ENCODE data around the gene PRICKLE2. TPM values are rescaled to one million over a fixed set of nuclear protein-coding genes. Genes with fewer than 3 reads are reported as not detected.

PRICKLE2 gene
- total RNA-seq, 1 experiment from 2014 or later: 5.6 TPM

DNA sequence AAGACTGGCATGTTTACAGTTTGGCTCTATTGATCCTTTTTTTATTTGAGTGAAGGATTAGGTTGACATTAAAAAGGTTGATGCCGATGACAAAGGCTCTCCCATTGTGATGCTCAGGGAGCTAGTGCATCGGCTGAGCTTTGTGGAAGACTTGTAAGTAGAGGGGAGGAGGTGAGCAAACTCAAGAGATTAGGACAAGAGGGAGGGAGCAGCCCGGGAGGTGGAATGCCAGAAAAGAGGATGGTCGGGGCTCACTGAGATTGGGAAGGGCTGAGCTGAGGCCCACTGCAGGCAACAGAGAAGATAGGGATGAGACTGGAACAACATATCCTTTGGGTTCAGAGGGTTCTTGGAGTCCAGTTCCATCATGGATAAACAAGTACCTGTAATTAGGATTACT lies 175.4 kb downstream of the PRICKLE2 start:
- H3K4me3 Mint-ChIP-seq: no peak overlapping the region
- DNase-seq (ENCODE audit: low spot score) (peak; percentile 27), ATAC-seq (peak; percentile 90)
- H3K27ac Mint-ChIP-seq: no peak overlapping the region
- TF ChIP-seq IRF2 (CRISPR knock-in tag; IDR thresholded peaks at IDR 0.05; ENCODE audit: borderline replicate concordance, low read depth) (no peak), ZNF138 (CRISPR knock-in tag; conservative IDR thresholded peaks at IDR 0.05) (no peak), KAT7 (CRISPR knock-in tag; IDR thresholded peaks at IDR 0.05; ENCODE audit: borderline replicate concordance) (no peak), ERG (CRISPR knock-in tag; IDR thresholded peaks at IDR 0.05) (no peak), JAZF1 (CRISPR knock-in tag; IDR thresholded peaks at IDR 0.05) (no peak), CBFB (CRISPR knock-in tag; IDR thresholded peaks at IDR 0.05; ENCODE audit: low read depth) (no peak), TCF7 (CRISPR knock-in tag; IDR thresholded peaks at IDR 0.05; ENCODE audit: low read depth) (no peak), RELA (CRISPR knock-in tag; IDR thresholded peaks at IDR 0.05; ENCODE audit: borderline replicate concordance) (no peak)
- TF ChIP-seq, protein P1, sequence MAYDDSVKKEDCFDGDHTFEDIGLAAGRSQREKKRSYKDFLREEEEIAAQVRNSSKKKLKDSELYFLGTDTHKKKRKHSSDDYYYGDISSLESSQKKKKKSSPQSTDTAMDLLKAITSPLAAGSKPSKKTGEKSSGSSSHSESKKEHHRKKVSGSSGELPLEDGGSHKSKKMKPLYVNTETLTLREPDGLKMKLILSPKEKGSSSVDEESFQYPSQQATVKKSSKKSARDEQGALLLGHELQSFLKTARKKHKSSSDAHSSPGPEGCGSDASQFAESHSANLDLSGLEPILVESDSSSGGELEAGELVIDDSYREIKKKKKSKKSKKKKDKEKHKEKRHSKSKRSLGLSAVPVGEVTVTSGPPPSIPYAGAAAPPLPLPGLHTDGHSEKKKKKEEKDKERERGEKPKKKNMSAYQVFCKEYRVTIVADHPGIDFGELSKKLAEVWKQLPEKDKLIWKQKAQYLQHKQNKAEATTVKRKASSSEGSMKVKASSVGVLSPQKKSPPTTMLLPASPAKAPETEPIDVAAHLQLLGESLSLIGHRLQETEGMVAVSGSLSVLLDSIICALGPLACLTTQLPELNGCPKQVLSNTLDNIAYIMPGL (CRISPR knock-in tag; IDR thresholded peaks at IDR 0.05): no peak
- TF ChIP-seq, protein P2, sequence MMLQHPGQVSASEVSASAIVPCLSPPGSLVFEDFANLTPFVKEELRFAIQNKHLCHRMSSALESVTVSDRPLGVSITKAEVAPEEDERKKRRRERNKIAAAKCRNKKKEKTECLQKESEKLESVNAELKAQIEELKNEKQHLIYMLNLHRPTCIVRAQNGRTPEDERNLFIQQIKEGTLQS (CRISPR knock-in tag; conservative IDR thresholded peaks at IDR 0.05): no peak
- TF ChIP-seq, protein P3, sequence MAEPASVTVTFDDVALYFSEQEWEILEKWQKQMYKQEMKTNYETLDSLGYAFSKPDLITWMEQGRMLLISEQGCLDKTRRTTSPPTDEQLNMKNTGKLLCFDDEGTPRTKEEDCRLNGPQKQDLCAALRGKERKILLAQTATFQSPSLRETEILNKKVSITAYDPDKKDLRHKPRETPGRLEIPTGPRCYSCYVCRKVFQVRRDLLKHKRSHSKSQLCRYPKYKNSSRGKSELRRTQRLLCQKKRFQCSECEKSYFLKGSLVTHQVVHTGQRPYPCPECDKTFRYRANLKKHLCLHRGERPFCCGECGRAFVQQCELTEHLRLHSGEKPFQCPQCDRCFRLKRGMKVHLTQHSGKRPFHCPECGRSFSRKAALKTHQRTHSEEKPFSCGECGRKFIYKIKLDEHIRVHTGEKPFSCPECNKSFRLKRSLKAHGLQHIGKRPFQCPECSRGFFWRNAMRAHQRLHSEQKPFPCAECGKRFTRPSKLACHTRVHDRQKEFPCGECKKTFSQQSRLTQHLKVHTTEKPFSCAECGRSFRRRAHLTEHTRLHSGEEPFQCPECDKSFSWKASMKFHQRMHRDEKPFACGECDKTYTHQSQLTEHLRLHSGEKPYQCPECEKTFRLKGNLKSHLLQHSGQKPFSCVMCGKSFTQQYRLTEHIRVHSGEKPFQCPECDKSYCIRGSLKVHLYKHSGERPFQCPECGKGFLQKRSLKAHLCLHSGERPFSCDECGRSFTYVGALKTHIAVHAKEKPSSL (CRISPR knock-in tag; conservative IDR thresholded peaks at IDR 0.05): no peak
- no peaks in the 10 kb centered on the region for H3K36me3 Mint-ChIP-seq
- no peaks in the 10 kb centered on the region for H3K9me3 Mint-ChIP-seq
- no peaks in the 10 kb centered on the region for H3K27me3 Mint-ChIP-seq (ENCODE audit: low read depth)
- peaks cover 29% of the 10 kb centered on the region for H3K4me1 Mint-ChIP-seq
- ChIA-PET CTCF (interaction anchor here (0.9 to 1.7 kb wide), 5 partner anchors 13 to 117 kb away, joined by 3 to 6 read pairs (median 3); partner anchors contain the start of gene PSMD6), POLR2A (no interaction called here)

GRCh38 chr3:64049136-64049535 lies 176.1 kb downstream of the PRICKLE2 start:
- no peak for DNase-seq (ENCODE audit: low spot score)
- ATAC-seq: no peak

More at GRCh38 chr3:64049136-64049535, 176.1 kb downstream of the PRICKLE2 start:
- CTCF ChIA-PET: interaction anchor here (0.9 to 1.7 kb wide), 5 partner anchors 14 to 118 kb away, joined by 3 to 6 read pairs (median 3); partner anchors contain the start of gene PSMD6
- H3K36me3 Mint-ChIP-seq: no peaks in the 10 kb centered on the region
- POLR2A ChIA-PET: no interaction called here
- no peaks in the 10 kb centered on the region for H3K9me3 Mint-ChIP-seq
- no peak overlapping the region for H3K4me3 Mint-ChIP-seq
- TF ChIP-seq, protein P4, sequence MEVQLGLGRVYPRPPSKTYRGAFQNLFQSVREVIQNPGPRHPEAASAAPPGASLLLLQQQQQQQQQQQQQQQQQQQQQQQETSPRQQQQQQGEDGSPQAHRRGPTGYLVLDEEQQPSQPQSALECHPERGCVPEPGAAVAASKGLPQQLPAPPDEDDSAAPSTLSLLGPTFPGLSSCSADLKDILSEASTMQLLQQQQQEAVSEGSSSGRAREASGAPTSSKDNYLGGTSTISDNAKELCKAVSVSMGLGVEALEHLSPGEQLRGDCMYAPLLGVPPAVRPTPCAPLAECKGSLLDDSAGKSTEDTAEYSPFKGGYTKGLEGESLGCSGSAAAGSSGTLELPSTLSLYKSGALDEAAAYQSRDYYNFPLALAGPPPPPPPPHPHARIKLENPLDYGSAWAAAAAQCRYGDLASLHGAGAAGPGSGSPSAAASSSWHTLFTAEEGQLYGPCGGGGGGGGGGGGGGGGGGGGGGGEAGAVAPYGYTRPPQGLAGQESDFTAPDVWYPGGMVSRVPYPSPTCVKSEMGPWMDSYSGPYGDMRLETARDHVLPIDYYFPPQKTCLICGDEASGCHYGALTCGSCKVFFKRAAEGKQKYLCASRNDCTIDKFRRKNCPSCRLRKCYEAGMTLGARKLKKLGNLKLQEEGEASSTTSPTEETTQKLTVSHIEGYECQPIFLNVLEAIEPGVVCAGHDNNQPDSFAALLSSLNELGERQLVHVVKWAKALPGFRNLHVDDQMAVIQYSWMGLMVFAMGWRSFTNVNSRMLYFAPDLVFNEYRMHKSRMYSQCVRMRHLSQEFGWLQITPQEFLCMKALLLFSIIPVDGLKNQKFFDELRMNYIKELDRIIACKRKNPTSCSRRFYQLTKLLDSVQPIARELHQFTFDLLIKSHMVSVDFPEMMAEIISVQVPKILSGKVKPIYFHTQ (CRISPR knock-in tag; IDR thresholded peaks at IDR 0.05): no peak
- TF ChIP-seq ZBTB43 (CRISPR knock-in tag; IDR thresholded peaks at IDR 0.05) (no peak), JAZF1 (CRISPR knock-in tag; IDR thresholded peaks at IDR 0.05) (no peak), SP1 (CRISPR knock-in tag; conservative IDR thresholded peaks at IDR 0.05) (no peak), CREM (CRISPR knock-in tag; IDR thresholded peaks at IDR 0.05) (no peak)
- TF ChIP-seq, protein P5, sequence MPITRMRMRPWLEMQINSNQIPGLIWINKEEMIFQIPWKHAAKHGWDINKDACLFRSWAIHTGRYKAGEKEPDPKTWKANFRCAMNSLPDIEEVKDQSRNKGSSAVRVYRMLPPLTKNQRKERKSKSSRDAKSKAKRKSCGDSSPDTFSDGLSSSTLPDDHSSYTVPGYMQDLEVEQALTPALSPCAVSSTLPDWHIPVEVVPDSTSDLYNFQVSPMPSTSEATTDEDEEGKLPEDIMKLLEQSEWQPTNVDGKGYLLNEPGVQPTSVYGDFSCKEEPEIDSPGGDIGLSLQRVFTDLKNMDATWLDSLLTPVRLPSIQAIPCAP (CRISPR knock-in tag; IDR thresholded peaks at IDR 0.05): no peak
- peaks cover 29% of the 10 kb centered on the region for H3K4me1 Mint-ChIP-seq
- no peaks in the 10 kb centered on the region for H3K27me3 Mint-ChIP-seq (ENCODE audit: low read depth)
- no peak overlapping the region for H3K27ac Mint-ChIP-seq
